HG02981 (cell line): ENCODE measurements around the gene UBASH3B.

ENCODE experiments used
- ATAC-seq: cut with Tn5 transposase; IDR thresholded peaks from one replicate; pipeline ENCODE4 v1.9.1; 2021; ENCODE audit warnings: mild to moderate bottlenecking, moderate library complexity; ENCODE audit not compliant: unreplicated experiment

Gene UBASH3B

GRCh38 chr11:122754028-122754427 is 98.5 kb downstream of the UBASH3B start:
- ATAC-seq = no peak

DNA sequence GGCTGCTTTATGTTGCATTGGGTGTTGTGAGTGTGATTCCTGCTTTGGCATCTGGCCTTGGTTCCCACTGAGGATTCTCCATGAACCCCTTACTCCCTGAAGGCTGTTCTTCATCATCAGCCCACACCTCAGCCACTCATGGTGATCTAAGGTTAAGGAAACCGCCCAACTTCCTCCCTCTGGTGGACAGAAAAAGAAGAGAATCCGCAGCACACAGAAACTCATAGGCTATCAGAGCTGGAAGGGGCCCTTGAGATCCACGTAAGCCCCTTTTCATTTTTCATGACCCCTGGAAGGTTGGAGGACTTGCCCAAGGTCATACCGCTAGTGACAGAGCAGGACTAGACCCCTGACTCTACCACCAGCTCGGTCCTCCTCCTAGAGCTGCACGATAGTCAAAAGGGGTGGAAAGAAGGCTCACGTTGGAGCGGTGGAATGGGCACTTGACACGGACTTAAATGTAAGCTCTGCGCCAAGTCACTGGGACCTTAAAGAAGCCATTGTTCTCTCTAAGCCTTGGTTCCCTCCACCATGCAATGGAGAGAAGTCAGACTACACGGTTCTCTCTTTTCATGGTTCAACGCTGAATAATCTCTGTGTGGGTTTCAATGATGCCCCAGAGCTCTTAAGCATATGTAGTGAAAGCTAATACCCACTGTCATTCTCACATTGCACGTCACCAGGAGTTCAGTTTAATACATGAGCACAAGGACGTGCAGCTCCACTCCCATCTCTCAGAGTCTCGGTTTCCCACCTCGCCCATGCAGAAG is 99.2 kb downstream of the UBASH3B start:
- no peak for ATAC-seq

DNA sequence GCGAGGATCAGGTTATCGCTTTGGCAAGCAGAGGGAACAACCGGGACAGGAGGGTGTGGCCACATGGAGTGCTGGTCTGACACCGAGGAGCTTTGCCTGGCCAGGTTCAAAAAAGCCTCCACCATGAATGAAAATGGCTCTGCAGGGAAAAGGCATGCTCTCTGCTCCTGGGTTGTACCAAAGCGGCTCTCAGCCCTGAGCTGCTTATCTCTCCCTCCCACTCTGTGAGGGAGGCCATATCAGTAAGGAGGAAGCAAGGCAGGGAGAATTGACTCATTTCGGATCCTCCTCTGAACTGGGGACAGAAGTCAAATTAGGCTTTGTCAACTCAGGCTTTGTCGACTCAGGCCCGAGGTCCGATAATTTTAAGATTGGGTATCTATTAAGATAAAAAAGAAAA is 99.9 kb downstream of the UBASH3B start:
- ATAC-seq = no peak

DNA sequence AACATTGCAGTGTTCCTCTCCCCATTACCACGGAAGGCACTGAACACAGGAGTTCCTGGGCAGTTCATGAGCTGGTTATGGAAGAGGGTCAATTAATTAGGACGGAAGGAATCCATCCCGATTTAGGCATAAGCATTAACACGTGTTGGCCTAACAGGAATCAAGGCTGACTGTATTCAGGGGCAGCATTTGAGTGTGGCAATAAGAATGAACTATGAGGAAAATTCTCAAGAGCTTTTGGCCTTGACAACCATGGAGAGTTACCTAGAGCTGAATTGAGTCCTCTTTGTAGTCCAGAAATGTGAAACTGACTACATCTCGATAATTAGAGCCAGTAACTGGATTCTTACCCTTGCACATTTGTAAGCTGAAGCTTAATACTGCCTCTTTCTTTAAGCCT is 100.4 kb downstream of the UBASH3B start:
- no peak for ATAC-seq

- no peak for ATAC-seq
These were observed 100.9 kb downstream of the UBASH3B start for GRCh38 chr11:122756417-122756816.

DNA sequence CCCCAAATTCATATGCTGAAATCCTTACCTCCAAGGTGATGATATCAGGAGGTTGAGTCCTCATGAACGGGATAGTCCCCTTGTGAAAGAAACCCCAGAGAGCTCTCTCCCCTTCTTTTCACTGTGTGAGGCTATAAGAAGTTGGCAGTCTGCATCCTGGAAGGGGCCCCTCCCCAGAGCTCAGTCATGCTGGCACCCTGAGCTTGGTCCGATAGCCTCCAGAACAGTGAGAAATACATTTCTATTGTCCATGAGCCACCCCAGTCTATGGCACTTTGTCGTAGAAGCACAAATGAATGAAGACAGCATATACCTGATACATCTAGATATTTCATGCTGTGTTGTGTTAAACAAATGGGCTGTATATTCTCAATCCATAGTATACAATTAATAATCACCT is 101.7 kb downstream of the UBASH3B start:
- ATAC-seq = no peak

GRCh38 chr11:122758339-122758738 is 102.8 kb downstream of the UBASH3B start:
- no peak for ATAC-seq

DNA sequence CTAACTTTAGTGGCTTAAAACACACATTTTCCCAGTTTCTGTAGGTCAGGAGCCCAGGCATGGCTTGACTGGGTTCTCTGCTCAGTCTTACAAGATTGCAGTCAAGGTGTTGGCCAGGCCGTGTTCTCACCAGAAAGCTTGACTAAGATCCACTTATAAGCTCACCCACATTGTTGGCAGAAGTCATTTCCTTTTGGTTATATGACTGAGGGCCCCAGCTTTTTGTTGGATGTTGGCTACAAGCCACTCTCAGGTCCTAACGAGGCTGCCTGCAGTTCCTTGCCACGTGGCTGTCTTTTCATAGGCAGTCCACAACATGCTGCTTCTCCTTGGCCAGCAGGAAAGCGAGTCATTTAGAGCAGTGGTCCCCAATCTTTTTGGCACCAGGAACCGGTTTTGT is 103.5 kb downstream of the UBASH3B start:
- no peak for ATAC-seq

DNA sequence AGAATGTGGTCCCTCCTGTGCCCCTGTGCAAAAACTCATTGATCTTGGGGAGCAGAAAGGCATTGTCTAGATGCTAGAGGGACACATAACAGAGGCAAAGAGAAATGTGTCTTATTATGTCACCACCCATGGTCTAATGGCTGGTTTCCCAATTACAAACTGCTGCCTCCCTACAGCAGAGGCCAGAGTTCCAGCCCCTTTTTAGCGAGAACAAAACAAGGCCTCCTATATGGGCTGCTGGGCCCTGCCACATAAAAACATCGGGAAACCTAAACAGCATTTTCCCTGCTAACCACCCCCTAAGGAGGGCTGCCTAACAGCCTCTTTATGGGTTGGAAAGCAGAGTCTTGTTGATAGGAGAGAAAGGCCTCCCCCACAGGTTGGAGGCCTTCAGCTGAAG is 107.6 kb downstream of the UBASH3B start:
- ATAC-seq = no peak

DNA sequence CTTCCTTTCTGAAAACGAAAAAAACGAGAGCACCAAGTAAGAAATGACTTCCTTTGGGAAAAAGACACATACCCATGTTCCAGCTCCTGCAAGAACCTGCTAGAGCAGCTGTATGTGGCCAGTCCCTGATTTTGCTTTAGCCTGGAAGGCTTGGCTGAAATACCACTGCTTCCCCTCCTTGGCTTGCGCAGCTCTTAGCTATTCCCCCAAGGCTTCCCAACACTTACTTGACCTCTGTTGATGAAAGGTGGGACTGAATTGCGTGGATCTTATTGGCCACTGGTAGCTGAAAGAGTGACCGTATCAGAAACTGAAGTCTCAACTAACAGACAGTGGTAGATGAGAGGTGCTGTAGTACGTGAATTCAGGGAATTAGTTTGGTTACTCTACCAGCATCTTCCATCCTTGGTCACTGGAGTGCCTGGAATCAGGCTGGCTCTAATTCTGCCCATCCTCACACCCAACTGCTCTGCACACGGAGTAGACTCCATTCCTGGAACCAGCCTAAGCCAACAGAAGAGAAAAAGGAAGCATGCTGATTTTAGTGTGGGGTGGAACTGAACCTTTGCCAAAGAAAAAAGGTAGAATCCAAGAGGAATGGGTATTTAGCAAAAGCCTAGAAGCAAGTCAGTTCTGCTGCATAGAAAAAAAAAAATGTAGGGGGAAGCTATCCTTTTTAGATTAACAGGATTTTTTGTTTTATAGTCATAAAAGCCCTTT is 109.0 kb downstream of the UBASH3B start:
- ATAC-seq = no peak

DNA sequence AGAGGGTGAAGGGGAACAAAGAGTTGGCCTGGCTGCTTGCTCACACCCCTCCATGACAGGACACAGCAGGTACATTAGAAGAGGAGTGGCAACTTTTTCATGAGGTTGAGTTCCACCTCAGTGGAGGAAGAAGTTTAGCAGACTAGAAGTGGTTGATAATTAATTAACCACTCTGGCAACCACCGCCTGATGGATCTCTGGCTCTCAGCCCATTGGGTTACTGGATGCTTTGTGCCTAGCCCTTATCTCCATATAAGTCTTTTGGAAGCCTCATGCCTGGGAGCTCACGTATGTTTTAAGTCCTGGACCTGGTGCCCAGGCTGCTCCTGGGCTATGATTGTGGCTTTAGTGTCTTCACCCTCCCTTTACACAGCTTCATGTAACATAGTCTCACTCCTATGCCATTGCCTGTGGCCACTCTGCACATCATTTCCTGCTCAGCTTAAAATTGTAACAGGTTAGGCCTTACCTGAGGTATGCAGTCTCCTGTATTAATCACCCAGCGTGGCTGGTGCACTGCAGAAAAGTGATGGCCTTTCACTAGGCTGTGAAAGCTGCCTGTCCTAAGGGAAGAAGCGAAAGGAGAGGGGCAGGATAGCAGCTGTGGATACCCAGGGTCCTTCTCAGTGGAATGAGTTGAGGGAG is 110.1 kb downstream of the UBASH3B start:
- no peak for ATAC-seq

DNA sequence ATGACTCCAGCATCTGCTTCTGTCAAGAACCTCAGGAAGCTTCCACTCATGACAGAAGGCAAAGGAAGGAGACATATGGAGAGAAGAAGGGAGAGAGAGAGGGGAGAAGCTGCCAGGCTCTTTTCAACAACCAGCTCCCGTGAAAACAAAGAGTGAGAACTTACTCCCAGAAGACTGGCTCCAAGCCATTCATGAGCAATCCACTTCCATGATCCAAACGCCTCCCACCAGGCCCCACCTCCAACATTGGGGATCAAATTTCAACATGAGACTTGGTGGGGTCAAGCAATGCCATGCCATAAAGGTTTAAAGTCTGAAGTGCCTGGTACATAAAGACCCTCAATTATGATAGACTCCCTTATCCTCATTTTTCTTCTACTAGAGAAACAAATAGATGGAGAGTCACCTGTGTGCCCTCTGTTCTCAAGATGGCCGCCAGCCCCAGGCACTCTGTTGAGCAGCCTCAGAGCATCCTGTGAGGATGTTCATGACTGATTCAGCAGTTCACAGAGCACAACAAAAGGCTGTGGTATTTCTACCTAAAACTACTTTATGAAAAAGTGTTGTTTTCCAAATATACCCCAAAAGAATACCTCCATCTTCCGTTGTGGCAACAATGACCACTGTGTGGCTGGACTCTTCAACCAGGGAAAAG is 113.7 kb downstream of the UBASH3B start:
- no peak for ATAC-seq

DNA sequence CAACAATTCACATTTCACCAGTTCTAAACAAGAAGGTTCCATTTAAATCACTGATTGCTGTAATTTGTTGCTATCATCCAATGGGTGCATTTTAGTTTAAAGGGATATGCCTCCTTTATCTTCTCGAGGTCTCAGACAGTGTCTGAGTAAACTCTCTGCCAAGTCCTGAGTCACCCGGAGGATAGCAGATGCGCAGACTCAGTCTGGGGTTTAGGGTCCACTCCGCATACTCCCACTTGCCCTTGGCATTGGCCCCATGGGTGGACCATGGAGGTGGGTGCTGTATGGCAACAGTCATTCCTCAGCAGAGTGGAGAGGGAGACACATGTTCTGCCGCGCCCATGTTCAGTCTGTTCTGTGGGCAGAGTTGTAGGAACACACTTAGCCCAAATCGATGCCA is 117.4 kb downstream of the UBASH3B start:
- no peak for ATAC-seq

DNA sequence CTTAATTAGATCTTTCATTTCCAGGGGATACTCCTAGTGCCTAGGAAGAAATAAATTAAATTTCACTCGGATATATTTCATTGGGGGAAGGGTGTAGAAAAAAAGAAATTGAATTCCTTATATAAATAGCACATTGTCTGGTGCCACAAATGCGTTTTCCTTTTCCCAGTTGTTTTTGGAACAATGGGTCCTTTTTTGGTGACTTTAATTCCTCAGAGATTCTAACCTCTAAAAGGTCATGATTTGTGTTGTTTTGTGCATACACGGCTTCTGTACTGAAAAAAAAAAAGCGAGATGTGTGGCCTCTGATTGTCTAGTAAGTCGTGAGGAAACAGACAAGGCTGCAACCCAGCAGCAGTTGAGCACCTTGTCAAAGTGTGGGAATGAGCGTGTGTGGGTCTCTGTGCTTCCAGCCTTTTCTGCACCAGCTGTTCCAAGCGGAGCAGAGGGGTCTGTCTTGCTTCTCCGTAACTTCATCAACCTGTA is 118.3 kb downstream of the UBASH3B start:
- ATAC-seq = no peak

GRCh38 chr11:122775675-122776271 is 120.3 kb downstream of the UBASH3B start:
- ATAC-seq = no peak

- ATAC-seq = no peak
These were observed 121.0 kb downstream of the UBASH3B start for GRCh38 chr11:122776546-122776945.

- ATAC-seq = no peak
These were observed 121.8 kb downstream of the UBASH3B start for GRCh38 chr11:122777343-122777742.

DNA sequence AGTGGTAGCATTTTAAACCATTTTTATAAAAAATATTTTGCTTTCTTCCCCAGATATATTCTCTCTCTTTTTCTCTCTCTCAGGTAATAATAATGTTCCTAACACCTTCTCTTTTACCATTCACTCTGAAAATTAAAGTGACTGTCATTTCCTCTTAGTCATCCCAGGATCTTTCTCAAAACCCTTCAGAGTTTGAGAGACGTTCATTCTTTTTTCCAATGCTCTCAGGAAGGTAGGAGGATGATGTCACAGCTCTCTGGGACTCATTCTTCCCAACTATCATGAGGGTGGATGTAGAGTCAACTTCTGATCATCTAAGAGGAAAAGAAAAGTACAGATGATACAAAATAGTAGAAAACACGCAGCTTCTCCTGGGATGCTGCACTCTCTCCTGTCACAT is 122.6 kb downstream of the UBASH3B start:
- ATAC-seq = no peak

DNA sequence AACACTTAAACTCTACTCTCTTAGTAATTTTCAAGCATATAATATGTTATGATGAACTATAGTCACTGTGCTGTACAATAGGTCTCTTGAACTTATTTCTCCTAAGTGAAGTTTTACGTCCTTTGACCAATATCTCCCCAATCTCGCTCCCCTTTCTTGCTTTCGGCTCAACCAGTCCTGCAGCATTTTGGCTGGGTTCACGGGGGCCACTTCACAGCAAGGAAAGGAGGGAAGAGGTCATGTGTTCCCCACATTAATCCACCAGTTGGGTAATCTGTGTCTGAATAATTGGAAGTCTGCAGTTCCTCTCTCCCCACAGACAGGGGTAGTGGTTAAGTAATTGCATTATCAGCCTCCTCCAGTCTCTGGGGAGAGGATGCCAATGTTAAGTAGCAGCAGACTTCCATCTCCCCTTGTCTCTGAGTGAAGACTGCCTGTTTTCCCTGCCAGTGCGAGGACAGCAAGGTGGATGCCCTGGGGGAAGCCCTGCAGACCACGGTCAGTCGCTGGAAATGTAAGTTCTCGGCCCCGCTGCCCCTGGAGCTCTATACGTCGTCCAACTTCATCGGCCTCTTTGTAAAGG is 123.6 kb downstream of the UBASH3B start:
- no peak for ATAC-seq

DNA sequence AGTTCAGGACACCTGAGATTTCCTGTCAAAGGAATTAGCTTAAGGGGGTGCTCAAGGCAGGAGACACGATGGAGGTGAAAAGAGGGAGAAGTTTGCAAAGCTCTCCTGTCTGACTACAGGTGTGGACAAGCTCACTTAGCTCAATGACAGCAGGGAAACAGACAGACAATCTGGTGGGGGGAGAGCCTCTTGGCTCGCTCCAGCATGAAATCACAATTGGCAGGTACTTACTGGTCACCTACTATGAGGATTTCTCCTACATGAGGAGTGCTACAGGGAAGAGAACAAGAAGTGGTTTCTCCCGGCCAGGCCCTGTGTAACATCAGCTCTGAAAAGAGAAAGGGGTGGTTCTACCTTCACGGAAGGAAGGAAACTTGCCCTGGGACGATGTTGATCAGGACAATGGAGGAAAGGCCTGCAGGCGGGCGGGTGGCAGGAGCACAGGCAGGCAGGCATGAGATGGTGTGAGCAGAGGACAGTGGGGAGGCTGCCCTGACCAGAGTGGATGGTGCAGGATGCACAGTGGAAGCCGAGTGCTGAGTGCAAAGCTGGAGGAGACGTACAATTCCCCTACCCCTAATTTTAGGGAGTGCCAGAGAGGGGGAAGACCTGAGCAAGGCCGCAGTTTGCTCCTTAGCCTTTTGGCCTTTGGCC is 124.9 kb downstream of the UBASH3B start:
- ATAC-seq = no peak
